Bronchial epithelial cell (primary cell): ENCODE data around the gene DOK5. TPM values are rescaled to one million over a fixed set of nuclear protein-coding genes. Genes with fewer than 3 reads are reported as not detected.

ENCODE experiments used
- DNase-seq: peaks from one replicate; pipeline ENCODE4 v3.0.0-alpha.2; 2010; ENCODE audit warnings: low read depth
- FAIRE-seq: peaks from 2 replicates; lab custom pipeline; 2011; peaks lifted over from hg19 to GRCh38; lab: Jason Lieb, UNC
- H3K27me3 ChIP-seq: 2 replicates; pipeline ENCODE4 v1.5.1; 2011; ENCODE audit warnings: low read length; ENCODE audit not compliant: control insufficient read depth, insufficient read depth
- H3K36me3 ChIP-seq: 2 replicates; pipeline ENCODE4 v1.5.1; 2011; ENCODE audit warnings: low read length; ENCODE audit not compliant: control insufficient read depth, insufficient read depth
- H3K4me3 ChIP-seq: 2 replicates; pipeline ENCODE4 v1.5.1; 2011; ENCODE audit warnings: mild to moderate bottlenecking, low read depth, low read length, control low read depth
- CTCF ChIP-seq: IDR thresholded peaks from 2 replicates; pipeline ENCODE4 v1.5.1; 2011; ENCODE audit warnings: mild to moderate bottlenecking, moderate library complexity, low read length, control low read depth, inconsistent platforms; ENCODE audit not compliant: insufficient read depth, severe bottlenecking
- total RNA-seq: library from RNA; depleted of rRNA; stranded (reverse); fragments of >200 nt; gene quantifications from 2 replicates; pipeline ENCODE4 v1.2.1, GENCODE V29; 2014

DOK5 gene
- total RNA-seq, 1 donor from 2014 or later, result not detected

- no peak for TF ChIP-seq CTCF
- Histone ChIP-seq H3K36me3 (no peaks in the 10 kb centered on the region), H3K4me3 (no peak overlapping the region), H3K27me3 (no peaks in the 10 kb centered on the region)
- FAIRE-seq (no peak), DNase-seq (no peak)
Measured at GRCh38 chr20:54601831-54602515, 126.6 kb downstream of the DOK5 start.

- no peaks in the 10 kb centered on the region for H3K36me3 ChIP-seq
- H3K4me3 ChIP-seq, result no peak overlapping the region
- no peak for TF ChIP-seq CTCF
- no peaks in the 10 kb centered on the region for H3K27me3 ChIP-seq
- DNase-seq (no peak), FAIRE-seq (no peak)
Measured at GRCh38 chr20:54605319-54605718, 129.9 kb downstream of the DOK5 start.

- DNase-seq (no peak), FAIRE-seq (no peak)
- no peak for TF ChIP-seq CTCF
- Histone ChIP-seq H3K4me3 (no peak overlapping the region), H3K36me3 (no peaks in the 10 kb centered on the region), H3K27me3 (no peaks in the 10 kb centered on the region)
Measured at GRCh38 chr20:54606380-54606779, 131.0 kb downstream of the DOK5 start.

- H3K27me3 ChIP-seq, result no peaks in the 10 kb centered on the region
- DNase-seq, result no peak
- TF ChIP-seq CTCF, result no peak
- no peak overlapping the region for H3K4me3 ChIP-seq
- no peaks in the 10 kb centered on the region for H3K36me3 ChIP-seq
- FAIRE-seq, result no peak
Measured at GRCh38 chr20:54608039-54608745, 132.8 kb downstream of the DOK5 start.

GRCh38 chr20:54608943-54609342, 133.6 kb downstream of the DOK5 start:
- H3K36me3 ChIP-seq, result no peaks in the 10 kb centered on the region
- H3K4me3 ChIP-seq, result no peak overlapping the region
- TF ChIP-seq CTCF, result no peak
- FAIRE-seq, result no peak
- H3K27me3 ChIP-seq, result no peaks in the 10 kb centered on the region
- DNase-seq, result no peak
